HG02642 (cell line): Measurements from ENCODE around the gene UVRAG.
"Not testable (repeated sequence)": the region's sequence is repeated elsewhere in the genome, so short reads cannot be mapped to it uniquely, and the experiment has no call there.

Experiments used
- ATAC-seq: cut with Tn5 transposase; IDR thresholded peaks from one replicate; pipeline ENCODE4 v1.9.1; 2021; ENCODE audit warnings: mild to moderate bottlenecking; ENCODE audit not compliant: unreplicated experiment, poor library complexity

Gene UVRAG

GRCh38 chr11:75873417-75874221 is 58.6 kb downstream of the UVRAG start:
- ATAC-seq: peak; percentile 72

GRCh38 chr11:75874684-75875341 is 59.8 kb downstream of the UVRAG start:
- ATAC-seq: no peak

- ATAC-seq: not testable (repeated sequence)
These were observed 62.3 kb downstream of the UVRAG start for GRCh38 chr11:75877327-75877726.

GRCh38 chr11:75877931-75878330 is 62.9 kb downstream of the UVRAG start:
- ATAC-seq: not testable (repeated sequence)

- no peak for ATAC-seq
These were observed 63.9 kb downstream of the UVRAG start for GRCh38 chr11:75878933-75879332.

- no peak for ATAC-seq
These were observed 64.7 kb downstream of the UVRAG start for GRCh38 chr11:75879737-75880136.

GRCh38 chr11:75880343-75880742 is 65.3 kb downstream of the UVRAG start:
- ATAC-seq: not testable (repeated sequence)

GRCh38 chr11:75884321-75884720 is 69.3 kb downstream of the UVRAG start:
- no peak for ATAC-seq

GRCh38 chr11:75888416-75888815 is 73.4 kb downstream of the UVRAG start:
- no peak for ATAC-seq

GRCh38 chr11:75891947-75892739 is 77.1 kb downstream of the UVRAG start:
- ATAC-seq: no peak

- no peak for ATAC-seq
These were observed 78.2 kb downstream of the UVRAG start for GRCh38 chr11:75893251-75893650.

- no peak for ATAC-seq
These were observed 79.1 kb downstream of the UVRAG start for GRCh38 chr11:75894036-75894585.

GRCh38 chr11:75896843-75897419 is 81.9 kb downstream of the UVRAG start:
- ATAC-seq: no peak

- ATAC-seq: no peak
These were observed 83.9 kb downstream of the UVRAG start for GRCh38 chr11:75898871-75899270.

- ATAC-seq: no peak
These were observed 84.8 kb downstream of the UVRAG start for GRCh38 chr11:75899806-75900205.

GRCh38 chr11:75900848-75901247 is 85.8 kb downstream of the UVRAG start:
- ATAC-seq: no peak

- ATAC-seq: no peak
These were observed 87.6 kb downstream of the UVRAG start for GRCh38 chr11:75902631-75903030.

- no peak for ATAC-seq
These were observed 88.3 kb downstream of the UVRAG start for GRCh38 chr11:75903276-75903675.

- no peak for ATAC-seq
These were observed 90.4 kb downstream of the UVRAG start for GRCh38 chr11:75905434-75905833.

GRCh38 chr11:75907906-75908527 is 93.0 kb downstream of the UVRAG start:
- no peak for ATAC-seq
